ENCODE data around the gene ROR2.
"Not testable (repeated sequence)": the region's sequence is repeated elsewhere in the genome, so short reads cannot be mapped to it uniquely, and the experiment has no call there.

ROR2 gene

GRCh38 chr9:91815896-91816295 lies 134.1 kb downstream of the ROR2 start:
- FAIRE-seq, result no peak

GRCh38 chr9:91814753-91815152 lies 135.3 kb downstream of the ROR2 start:
- no peak for FAIRE-seq

DNA sequence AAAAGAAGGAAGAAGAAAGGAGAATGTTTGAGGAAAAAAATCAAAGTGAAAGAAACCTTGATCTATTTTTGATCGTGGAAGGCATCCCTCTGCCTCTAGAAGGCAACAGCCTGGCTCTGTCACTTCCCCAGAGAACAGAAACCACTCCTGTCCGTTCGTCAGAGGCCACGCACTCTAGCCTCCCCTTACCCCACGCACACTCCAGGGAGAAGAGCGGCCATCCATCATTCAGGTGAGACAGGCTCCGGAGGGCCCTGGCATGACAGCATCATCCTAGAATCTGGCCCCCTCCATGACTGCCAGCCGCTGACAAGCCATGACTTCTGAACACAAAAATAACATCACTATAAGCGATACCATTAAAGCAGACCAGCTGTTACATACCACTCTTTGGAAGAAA lies 135.8 kb downstream of the ROR2 start:
- FAIRE-seq, result no peak

- no peak for FAIRE-seq
These were observed 136.7 kb downstream of the ROR2 start for GRCh38 chr9:91813176-91813795.

GRCh38 chr9:91812191-91812590 lies 137.8 kb downstream of the ROR2 start:
- FAIRE-seq, result no peak

DNA sequence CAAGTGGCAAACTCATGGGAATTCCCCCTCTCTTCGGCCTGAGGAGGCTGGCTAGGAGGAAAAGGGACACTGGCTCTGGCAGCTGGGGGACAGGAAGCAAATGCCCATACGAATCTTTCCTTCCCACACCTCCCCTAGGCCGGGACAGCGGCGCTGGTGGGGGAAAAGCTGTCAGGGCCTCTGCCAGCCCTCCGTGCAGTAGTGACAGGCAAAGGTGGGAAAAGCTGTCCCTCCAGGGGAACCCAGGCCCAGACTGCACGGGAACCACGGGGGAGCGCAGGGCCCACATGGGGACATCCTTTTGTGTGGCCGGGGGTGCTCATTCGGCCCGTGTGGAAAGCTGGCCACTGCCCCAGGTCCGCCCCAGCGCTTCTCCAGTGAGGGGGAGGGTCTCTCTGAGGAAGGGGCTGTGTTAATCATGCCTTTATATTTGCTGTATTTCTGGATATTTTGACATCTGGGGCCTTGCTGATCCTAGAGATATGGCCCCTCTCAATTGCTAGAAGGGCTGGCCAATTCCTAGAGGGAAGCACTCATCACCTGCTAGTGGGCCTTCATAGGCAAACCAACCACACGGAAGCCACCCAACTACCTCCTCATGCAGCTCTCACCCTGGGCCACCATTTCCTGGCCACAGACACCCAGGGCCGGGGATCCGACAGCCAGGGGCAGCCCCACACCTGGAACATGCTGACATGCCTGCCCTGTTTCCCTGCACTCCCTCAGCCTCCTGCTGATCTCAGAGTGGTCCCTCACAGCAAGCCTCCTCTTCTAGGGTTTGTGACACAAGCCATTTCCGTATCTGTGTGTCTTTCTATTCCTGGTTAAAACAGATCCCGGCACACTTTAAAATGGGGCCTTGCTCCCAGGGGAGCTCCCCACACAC lies 138.8 kb downstream of the ROR2 start:
- FAIRE-seq, result no peak

GRCh38 chr9:91810286-91810905 lies 139.6 kb downstream of the ROR2 start:
- no peak for FAIRE-seq

GRCh38 chr9:91809581-91810285 lies 140.3 kb downstream of the ROR2 start:
- FAIRE-seq, result no peak

- FAIRE-seq, result no peak
These were observed 142.3 kb downstream of the ROR2 start for GRCh38 chr9:91807643-91808246.

- no peak for FAIRE-seq
These were observed 145.0 kb downstream of the ROR2 start for GRCh38 chr9:91805031-91805430.

DNA sequence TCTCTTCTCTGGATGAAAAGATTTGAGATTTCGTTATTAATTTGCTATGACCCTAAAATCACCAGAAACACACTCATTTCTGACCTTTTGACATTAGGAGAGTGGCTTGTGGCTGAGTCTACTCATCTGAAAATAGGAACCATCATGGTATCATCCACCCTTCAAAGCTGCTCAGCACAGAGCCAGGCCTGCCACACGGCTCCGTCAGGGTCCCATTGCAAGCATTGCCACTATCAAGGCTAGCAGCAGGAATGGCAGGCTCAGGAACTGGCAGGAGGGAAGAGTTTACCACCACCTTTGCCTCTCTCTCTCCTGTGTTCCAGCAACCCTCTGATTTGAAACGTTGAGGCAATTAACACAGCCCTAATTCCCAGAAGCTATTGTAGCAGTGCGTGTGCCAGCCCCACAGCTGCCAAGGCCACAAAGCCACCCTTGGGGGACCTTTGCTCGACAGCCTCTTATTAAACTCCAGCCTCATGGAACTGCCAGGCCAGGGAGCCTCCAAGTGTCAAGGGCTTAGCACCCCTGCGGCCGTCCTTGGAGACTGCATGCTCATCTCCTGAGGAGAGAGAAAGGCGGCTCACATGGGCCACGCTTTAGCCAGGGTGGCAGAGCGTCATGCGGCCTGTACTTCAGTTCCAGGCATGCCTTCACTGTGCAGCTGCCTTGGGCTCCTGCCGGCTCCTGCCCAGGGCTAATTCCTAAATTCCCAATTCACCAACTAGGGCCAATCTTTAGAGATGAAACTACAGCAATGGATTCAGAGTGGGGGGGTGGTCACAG lies 145.9 kb downstream of the ROR2 start:
- no peak for FAIRE-seq

- FAIRE-seq, result no peak
These were observed 146.7 kb downstream of the ROR2 start for GRCh38 chr9:91803151-91803940.

- FAIRE-seq, result no peak
These were observed 147.6 kb downstream of the ROR2 start for GRCh38 chr9:91802391-91802790.

GRCh38 chr9:91800473-91801030 lies 149.5 kb downstream of the ROR2 start:
- no peak for FAIRE-seq

DNA sequence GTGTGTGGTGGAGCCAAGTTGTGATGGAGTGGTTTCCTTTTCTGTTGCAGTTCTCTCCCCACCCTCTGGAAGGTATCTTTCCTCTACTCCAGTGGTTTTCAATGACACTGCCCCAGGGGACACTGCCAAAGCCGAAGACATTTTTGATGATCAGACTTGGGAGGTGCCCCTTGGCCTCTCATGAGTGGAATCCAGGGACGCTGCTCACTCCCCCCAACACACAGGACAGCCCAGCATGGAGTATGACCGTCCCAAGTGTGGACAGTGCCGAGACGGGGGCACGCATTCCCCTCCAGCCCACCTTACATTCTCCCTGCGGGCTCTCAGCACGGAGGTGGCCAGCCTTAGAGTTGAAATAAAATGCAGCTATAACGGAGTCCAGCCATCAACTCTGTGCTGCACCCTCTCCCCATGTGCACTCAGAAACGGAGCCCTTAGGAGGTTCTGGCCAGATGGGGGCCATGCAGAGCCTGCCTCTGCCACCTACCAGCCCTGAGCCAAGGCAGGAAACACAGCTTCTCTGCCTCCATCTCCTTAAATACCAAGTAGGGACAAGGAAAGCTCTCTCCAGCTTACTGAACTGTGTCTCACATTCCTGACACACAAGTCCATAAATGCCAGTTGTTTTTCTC lies 150.8 kb downstream of the ROR2 start:
- no peak for FAIRE-seq

DNA sequence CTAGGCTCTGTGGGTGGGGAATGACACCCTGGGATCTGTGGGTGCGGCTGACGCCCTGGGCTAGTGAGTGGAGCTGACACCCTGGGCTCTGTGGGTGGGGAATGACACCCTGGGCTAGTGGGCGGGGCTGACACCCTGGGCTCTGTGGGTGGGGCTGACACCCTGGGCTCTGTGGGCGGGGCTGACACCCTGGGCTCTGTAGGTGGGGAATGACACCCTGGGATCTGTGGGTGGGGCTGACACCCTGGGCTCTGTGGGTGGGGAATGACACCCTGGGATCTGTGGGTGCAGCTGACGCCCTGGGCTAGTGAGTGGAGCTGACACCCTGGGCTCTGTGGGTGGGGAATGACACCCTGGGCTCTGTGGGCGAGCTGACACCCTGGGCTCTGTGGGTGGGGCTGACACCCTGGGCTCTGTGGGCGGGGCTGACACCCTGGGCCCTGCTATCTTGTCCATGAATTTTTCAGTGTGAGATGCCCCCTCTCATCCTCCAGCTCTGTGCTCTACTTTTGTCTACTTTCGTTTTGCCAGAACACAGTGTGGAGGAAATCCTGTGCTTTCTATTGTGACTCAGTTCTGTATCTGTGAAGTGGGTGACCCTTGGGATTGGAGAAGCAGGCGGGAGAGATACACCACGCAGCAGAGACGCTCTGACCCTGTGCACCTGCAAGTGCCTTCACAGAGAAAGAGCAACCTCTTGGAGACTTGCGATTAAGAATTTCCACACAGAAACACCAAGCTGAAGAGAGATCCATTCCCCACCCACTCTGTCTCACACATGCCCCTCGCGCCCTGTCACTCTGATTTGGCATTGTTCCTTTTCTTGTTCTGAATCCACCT lies 151.5 kb downstream of the ROR2 start:
- not testable (repeated sequence) for FAIRE-seq

DNA sequence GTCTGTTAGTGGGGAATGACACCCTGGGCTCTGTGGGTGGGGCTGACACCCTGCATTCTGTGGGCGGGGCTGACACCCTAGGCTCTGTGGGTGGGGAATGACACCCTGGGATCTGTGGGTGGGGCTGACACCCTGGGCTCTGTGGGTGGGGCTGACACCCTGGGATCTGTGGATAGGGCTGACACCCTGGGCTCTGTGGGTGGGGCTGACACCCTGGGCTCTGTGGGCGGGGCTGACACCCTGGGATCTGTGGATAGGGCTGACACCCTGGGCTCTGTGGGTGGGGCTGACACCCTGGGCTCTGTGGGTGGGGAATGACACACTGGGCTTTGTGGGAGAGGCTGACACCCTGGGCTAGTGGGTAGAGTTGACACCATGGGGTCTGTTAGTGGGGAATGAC lies 152.5 kb downstream of the ROR2 start:
- FAIRE-seq, result not testable (repeated sequence)

DNA sequence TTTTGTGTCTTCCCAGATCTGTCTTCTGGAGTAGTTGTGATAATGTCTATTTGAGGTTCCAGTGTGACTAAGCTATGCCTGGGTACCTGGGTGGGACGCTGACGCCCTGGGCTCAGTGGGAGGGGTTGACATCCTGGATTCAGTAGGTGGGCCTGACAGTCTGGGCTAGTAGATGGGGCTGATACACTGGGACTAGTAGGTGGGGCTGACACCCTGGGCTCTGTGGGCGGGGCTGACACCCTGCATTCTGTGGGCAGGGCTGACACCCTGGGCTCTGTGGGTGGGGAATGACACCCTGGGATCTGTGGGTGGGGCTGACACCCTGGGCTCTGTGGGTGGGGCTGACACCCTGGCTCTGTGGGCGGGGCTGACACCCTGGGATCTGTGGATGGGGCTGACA lies 153.5 kb downstream of the ROR2 start:
- FAIRE-seq, result not testable (repeated sequence)

GRCh38 chr9:91795598-91796241 lies 154.3 kb downstream of the ROR2 start:
- no peak for FAIRE-seq
